ENCODE measurements around the gene ZCCHC2. TPM values are rescaled to one million over a fixed set of nuclear protein-coding genes. Genes with fewer than 3 reads are reported as not detected.

ZCCHC2 gene
- polyA plus RNA-seq, 4 donors: 10.5 to 17.8 (median 14.4) TPM

- DNase-seq (ENCODE audit: low read depth in 4 of 4, low spot score in 2 of 4): no peak
These were observed 14.4 kb downstream of the ZCCHC2 start for GRCh38 chr18:62537042-62537894.

- DNase-seq (ENCODE audit: low read depth in 4 of 4, low spot score in 2 of 4): no peak
These were observed 15.1 kb downstream of the ZCCHC2 start for GRCh38 chr18:62537946-62538345.

- no peak for DNase-seq (ENCODE audit: low read depth in 4 of 4, low spot score in 2 of 4)
These were observed 16.1 kb downstream of the ZCCHC2 start for GRCh38 chr18:62538881-62539280.

- no peak for DNase-seq (ENCODE audit: low read depth in 4 of 4, low spot score in 2 of 4)
These were observed 16.7 kb downstream of the ZCCHC2 start for GRCh38 chr18:62539284-62540165.

GRCh38 chr18:62543021-62543420 lies 20.2 kb downstream of the ZCCHC2 start:
- DNase-seq (ENCODE audit: low read depth in 4 of 4, low spot score in 2 of 4): no peak

- DNase-seq (ENCODE audit: low read depth in 4 of 4, low spot score in 2 of 4): no peak
These were observed 22.3 kb downstream of the ZCCHC2 start for GRCh38 chr18:62545098-62545497.

- no peak for DNase-seq (ENCODE audit: low read depth in 4 of 4, low spot score in 2 of 4)
These were observed 26.9 kb downstream of the ZCCHC2 start for GRCh38 chr18:62549755-62550154.

- DNase-seq (ENCODE audit: low read depth in 4 of 4, low spot score in 2 of 4): no peak
These were observed 27.9 kb downstream of the ZCCHC2 start for GRCh38 chr18:62550746-62551145.

- no peak for DNase-seq (ENCODE audit: low read depth in 4 of 4, low spot score in 2 of 4)
These were observed 29.2 kb downstream of the ZCCHC2 start for GRCh38 chr18:62551972-62552513.

GRCh38 chr18:62554061-62554815 lies 31.4 kb downstream of the ZCCHC2 start:
- no peak for DNase-seq (ENCODE audit: low read depth in 4 of 4, low spot score in 2 of 4)

- no peak for DNase-seq (ENCODE audit: low read depth in 4 of 4, low spot score in 2 of 4)
These were observed 32.3 kb downstream of the ZCCHC2 start for GRCh38 chr18:62555135-62555534.

GRCh38 chr18:62556397-62556796 lies 33.6 kb downstream of the ZCCHC2 start:
- no peak for DNase-seq (ENCODE audit: low read depth in 4 of 4, low spot score in 2 of 4)

GRCh38 chr18:62558015-62558663 lies 35.3 kb downstream of the ZCCHC2 start:
- no peak for DNase-seq (ENCODE audit: low read depth in 4 of 4, low spot score in 2 of 4)

GRCh38 chr18:62564044-62564443 lies 41.2 kb downstream of the ZCCHC2 start:
- no peak for DNase-seq (ENCODE audit: low read depth in 4 of 4, low spot score in 2 of 4)

- no peak for DNase-seq (ENCODE audit: low read depth in 4 of 4, low spot score in 2 of 4)
These were observed 43.4 kb downstream of the ZCCHC2 start for GRCh38 chr18:62566199-62566598.

GRCh38 chr18:62566818-62567217 lies 44.0 kb downstream of the ZCCHC2 start:
- no peak for DNase-seq (ENCODE audit: low read depth in 4 of 4, low spot score in 2 of 4)

GRCh38 chr18:62569081-62569655 lies 46.3 kb downstream of the ZCCHC2 start:
- no peak for DNase-seq (ENCODE audit: low read depth in 4 of 4, low spot score in 2 of 4)

GRCh38 chr18:62571037-62571436 lies 48.2 kb downstream of the ZCCHC2 start:
- DNase-seq (ENCODE audit: low read depth in 4 of 4, low spot score in 2 of 4): no peak

- DNase-seq (ENCODE audit: low read depth in 4 of 4, low spot score in 2 of 4): no peak
These were observed 48.8 kb downstream of the ZCCHC2 start for GRCh38 chr18:62571648-62572047.

- no peak for DNase-seq (ENCODE audit: low read depth in 4 of 4, low spot score in 2 of 4)
These were observed 49.6 kb downstream of the ZCCHC2 start for GRCh38 chr18:62572456-62572855.
